Liver (tissue), 3 donors: Measurements from ENCODE around the gene CUBN.

Experiments
- ATF3 ChIP-seq: IDR thresholded peaks from 2 replicates; pipeline ENCODE4 v1.6.1; 2016; ENCODE audit warnings: antibody characterized with exemption
- CTCF ChIP-seq: fragments of 150-350 bp; IDR thresholded peaks from 2 replicates; pipeline ENCODE4 v1.5.1; 2017; ENCODE audit warnings: improper control_type of control experiment, low read depth, low read length; ENCODE audit not compliant: missing input control
- GABPA ChIP-seq, 2 donors: IDR thresholded peaks in 1 of 2; conservative IDR thresholded peaks in 1 of 2; 2 replicates each; pipeline ENCODE4 v1.6.1; 2016; ENCODE audit warnings: antibody characterized with exemption in 2 of 2, mild to moderate bottlenecking in 1 of 2, moderate library complexity in 1 of 2
- HNF4G ChIP-seq: IDR thresholded peaks from 2 replicates; pipeline ENCODE4 v1.6.1; 2016; ENCODE audit warnings: antibody characterized with exemption
- JUND ChIP-seq, 2 donors: IDR thresholded peaks; 2 replicates each; pipeline ENCODE4 v1.6.1; 2016; ENCODE audit warnings: antibody characterized with exemption in 2 of 2
- RAD21 ChIP-seq, 2 donors: IDR thresholded peaks; 2 replicates each; pipeline ENCODE4 v1.6.1; 2016; ENCODE audit warnings: antibody characterized with exemption in 2 of 2, mild to moderate bottlenecking in 2 of 2
- TAF1 ChIP-seq: conservative IDR thresholded peaks from 2 replicates; pipeline ENCODE4 v1.6.1; 2016; ENCODE audit warnings: antibody characterized with exemption, mild to moderate bottlenecking
- YY1 ChIP-seq: IDR thresholded peaks from 2 replicates; pipeline ENCODE4 v1.6.1; 2016; ENCODE audit warnings: antibody characterized with exemption, mild to moderate bottlenecking
- donor health status: healthy.
- donor health status: healthy.

- TF ChIP-seq CTCF, result no peak
- no peak for TF ChIP-seq ATF3
- no peak for TF ChIP-seq YY1
- TF ChIP-seq RAD21 (IDR thresholded peaks at IDR 0.05), result no peak
- no peak for TF ChIP-seq HNF4G
- TF ChIP-seq TAF1, result no peak
- TF ChIP-seq JUND (IDR thresholded peaks at IDR 0.05), result no peak
- TF ChIP-seq GABPA (IDR thresholded peaks at IDR 0.05 in 1 of 2, conservative IDR thresholded peaks at IDR 0.05 in 1 of 2), result no peak
These were observed 41.3 kb downstream of the CUBN start for GRCh38 chr10:17088118-17088806.
